GM12878 (cell line): ENCODE data around the gene ZNF532. TPM values are rescaled to one million over a fixed set of nuclear protein-coding genes. Genes with fewer than 3 reads are reported as not detected.

Experiments
- ATAC-seq: fragments of 200-7000 bp; cut with Tn5 transposase; 3 replicates; pipeline ENCODE4 v1.9.1; 2020; ENCODE audit warnings: mild to moderate bottlenecking, moderate library complexity
- BruUV-seq: library from RNA; stranded (reverse); fragments of 400-500 nt; replicated peaks from 2 replicates; lab custom pipeline; 2021; lab: Mats Ljungman, UMichigan
- CTCF ChIA-PET: fragments of 300-600 bp; sonication (Branson Sonifier 250); formaldehyde crosslinking; extraction: SDS; loops from one replicate; lab custom pipeline; 2021; ENCODE audit warnings: inconsistent platforms; lab: Yijun Ruan, JAX
- POLR2A ChIA-PET: fragments of 350-600 bp; formaldehyde crosslinking; extraction: SDS; loops from one replicate; lab custom pipeline; 2021; ENCODE audit warnings: inconsistent platforms; lab: Charles Lee
- RAD21 ChIA-PET: fragments of 300-600 bp; sonication (Branson Sonifier 250); formaldehyde crosslinking; loops from one replicate; lab custom pipeline; 2023; ENCODE audit warnings: antibody characterized with exemption; ENCODE audit not compliant: unreplicated experiment; lab: Charles Lee
- SMC1A ChIA-PET: fragments of 300-600 bp; sonication (Branson Sonifier 250); formaldehyde crosslinking; loops from one replicate; lab custom pipeline; 2023; ENCODE audit not compliant: unreplicated experiment, uncharacterized antibody; lab: Charles Lee
- DNase-seq: peaks from one replicate; pipeline ENCODE4 v3.0.0-alpha.2; 2011; ENCODE audit warnings: low read depth, low spot score
- FAIRE-seq: peaks from 3 replicates; lab custom pipeline; 2011; peaks lifted over from hg19 to GRCh38; lab: Jason Lieb, UNC
- H2AFZ ChIP-seq: 2 replicates; pipeline ENCODE4 v1.6.0; 2011; ENCODE audit warnings: low read depth, low read length, control low read depth; ENCODE audit not compliant: control insufficient read depth
- H3K27ac ChIP-seq: 2 replicates; pipeline ENCODE4 v1.5.1; 2011; ENCODE audit warnings: control low read depth; ENCODE audit not compliant: control insufficient read depth, insufficient read depth
- H3K27me3 ChIP-seq, 2 experiments: replicated peaks in 1 of 2; 2 replicates each; pipeline versions ENCODE4 v1.6.0 to v1.6.1; 2011; ENCODE audit warnings: low read length in 1 of 2; ENCODE audit not compliant: control insufficient read depth in 2 of 2, insufficient read depth in 2 of 2
- H3K36me3 ChIP-seq, 2 experiments: 2 replicates each; pipeline ENCODE4 v1.5.1; 2011; ENCODE audit warnings: low read length in 1 of 2; ENCODE audit not compliant: control insufficient read depth in 2 of 2, insufficient read depth in 2 of 2
- H3K4me1 ChIP-seq: 2 replicates; pipeline ENCODE4 v1.6.1; 2011; ENCODE audit warnings: mild to moderate bottlenecking, low read length, moderate library complexity, mixed read lengths; ENCODE audit not compliant: control insufficient read depth, insufficient read depth
- H3K4me2 ChIP-seq: 2 replicates; pipeline ENCODE4 v1.6.0; 2011; ENCODE audit warnings: control low read depth; ENCODE audit not compliant: control insufficient read depth, insufficient read depth
- H3K4me3 ChIP-seq: fragments of 200-600 bp; sonication (generic); 2 replicates; pipeline ENCODE4 v1.5.1; 2016
- H3K79me2 ChIP-seq: 2 replicates; pipeline ENCODE4 v1.6.0; 2011; ENCODE audit warnings: low read length; ENCODE audit not compliant: control insufficient read depth, insufficient read depth
- H3K9ac ChIP-seq: 2 replicates; pipeline ENCODE4 v1.8.0; 2011; ENCODE audit warnings: low read length, control low read depth, mixed read lengths; ENCODE audit not compliant: control insufficient read depth, insufficient read depth
- H3K9me3 ChIP-seq: replicated peaks from 3 replicates; pipeline ENCODE4 v1.5.1; 2011; ENCODE audit warnings: mild to moderate bottlenecking, low read length; ENCODE audit not compliant: control insufficient read depth, insufficient read depth
- H4K20me1 ChIP-seq: 2 replicates; pipeline ENCODE4 v1.6.0; 2011; ENCODE audit not compliant: control insufficient read depth, insufficient read depth
- ASH2L ChIP-seq: fragments of 300-600, 200-600 bp; sonication (generic); IDR thresholded peaks from 2 replicates; pipeline ENCODE4 v1.6.1; 2017; ENCODE audit warnings: low read depth, mild to moderate bottlenecking, borderline replicate concordance
- ATF7 ChIP-seq: fragments of 450-650 bp; IDR thresholded peaks from 2 replicates; pipeline ENCODE4 v1.6.1; 2016; ENCODE audit warnings: low read depth, mild to moderate bottlenecking
- BCL11A ChIP-seq: IDR thresholded peaks from 2 replicates; pipeline ENCODE4 v1.6.1; 2011; ENCODE audit warnings: low read depth, low read length
- CHD1 ChIP-seq: IDR thresholded peaks from 2 replicates; pipeline ENCODE4 v1.6.1; 2012; ENCODE audit warnings: low read depth, low read length, improper control_type of control experiment
- EZH2 ChIP-seq: IDR thresholded peaks from 2 replicates; pipeline ENCODE4 v1.6.1; 2012; ENCODE audit warnings: low read depth, mild to moderate bottlenecking, control low read depth, inconsistent platforms, low read length, borderline replicate concordance; ENCODE audit not compliant: control insufficient read depth
- FOXM1 ChIP-seq: IDR thresholded peaks from 2 replicates; pipeline ENCODE4 v1.6.1; 2012; ENCODE audit warnings: low read depth, mild to moderate bottlenecking, inconsistent platforms, low read length, moderate library complexity
- MEF2B ChIP-seq: fragments of 450-650 bp; IDR thresholded peaks from 2 replicates; pipeline ENCODE4 v1.6.1; 2018; ENCODE audit warnings: mild to moderate bottlenecking, moderate library complexity; ENCODE audit not compliant: partially characterized antibody, poor library complexity, severe bottlenecking
- RBBP5 ChIP-seq: fragments of 200-600 bp; sonication (generic); conservative IDR thresholded peaks from 2 replicates; pipeline ENCODE4 v1.6.1; 2016
- SKIL ChIP-seq: fragments of 450-650 bp; IDR thresholded peaks from 2 replicates; pipeline ENCODE4 v1.6.1; 2017; ENCODE audit warnings: mild to moderate bottlenecking, low read depth, inconsistent platforms; ENCODE audit not compliant: poor library complexity, severe bottlenecking
- SMAD1 ChIP-seq: fragments of 450-650 bp; IDR thresholded peaks from 2 replicates; pipeline ENCODE4 v1.6.1; 2018; ENCODE audit warnings: mild to moderate bottlenecking, low read depth; ENCODE audit not compliant: partially characterized antibody
- SMARCA5 ChIP-seq: fragments of 450-650 bp; IDR thresholded peaks from 2 replicates; pipeline ENCODE4 v1.6.1; 2017; ENCODE audit warnings: mild to moderate bottlenecking
- SUPT20H ChIP-seq: IDR thresholded peaks from 2 replicates; pipeline ENCODE4 v1.6.1; 2011; ENCODE audit warnings: low read depth, mild to moderate bottlenecking, low read length, moderate library complexity, borderline replicate concordance; ENCODE audit not compliant: control insufficient read depth
- USF1 ChIP-seq: IDR thresholded peaks from 2 replicates; pipeline ENCODE4 v1.6.1; 2011; ENCODE audit warnings: borderline replicate concordance, low read depth, mild to moderate bottlenecking, moderate library complexity, mixed read lengths, low read length; ENCODE audit not compliant: insufficient read depth; ENCODE audit errors: extremely low read length
- WGBS: methylation state at CpG from one replicate; pipeline ENCODE4 v1.1.6; 2016; ENCODE audit warnings: low lambda C conversion rate; ENCODE audit not compliant: insufficient replicate concordance, insufficient coverage; ENCODE audit errors: missing lambda C conversion rate; 5-methylcytosine and 5-hydroxymethylcytosine counted together
- in situ Hi-C: fragments of 300-500 bp; cut with MboI; formaldehyde crosslinking; loops from 9 replicates; pipeline ENCODE4 v1.14.3; 2018; ENCODE audit warnings: mixed read lengths
- intact Hi-C: fragments of 100-400 bp; cut with micrococcal nuclease; formaldehyde crosslinking; loops from one replicate; pipeline ENCODE4 v1.14.2; 2022; ENCODE audit not compliant: unreplicated experiment
- polyA plus RNA-seq, 11 experiments: library from polyadenylated mRNA; depleted of rRNA in 4 of 11; unstranded in 6 of 11; stranded (reverse) in 5 of 11; fragments of >200 nt; fragmentation: Nextera tagmentation in 4 of 11; fragmentation: Illumina TruSeq in 1 of 11; extraction: Ambion mirVana in 4 of 11; extraction: Trizol in 1 of 11; gene quantifications; 1 replicate in 1 of 11; 2 replicates in 10 of 11; pipeline versions ENCODE4 v1.2.1 to v1.2.3, GENCODE V29; 2011 to 2016; ENCODE audit warnings: inconsistent platforms in 2 of 11, missing spikeins in 2 of 11, low read depth in 1 of 11
- total RNA-seq, 4 experiments: library from RNA; depleted of rRNA in 3 of 4; stranded (reverse); fragments of >200 nt in 3 of 4; fragmentation: Illumina TruSeq in 1 of 4; extraction: Trizol in 1 of 4; gene quantifications; 2 replicates each; pipeline versions ENCODE4 v1.2.1 to v1.2.3, GENCODE V29; 2013 to 2021
- TF ChIP-seq, protein P1 (sequence below): fragments of 450-650 bp; IDR thresholded peaks from 2 replicates; pipeline ENCODE4 v1.6.1; 2017; ENCODE audit warnings: borderline replicate concordance

ZNF532 gene
- total and polyA plus RNA-seq, 10 of the 15 experiments (the other 5 are each of a cell fraction or from before 2014, with no cell fraction given), result 0.44 to 3.4 (median 1.4) TPM

- 37% methylated on average over 4 of the region's 4 CpGs for WGBS
- in situ Hi-C loops, result no loop called here
- ChIA-PET SMC1A (no interaction called here), CTCF (no interaction called here), RAD21 (no interaction called here), POLR2A (no interaction called here)
- DNase-seq (no peak), FAIRE-seq (no peak), ATAC-seq (no peak)
- Histone ChIP-seq H3K4me3 (no peak overlapping the region), H3K27ac (no peak overlapping the region), H3K79me2 (no peaks in the 10 kb centered on the region), H2AFZ (no peak overlapping the region), H3K4me2 (no peak overlapping the region), H3K9ac (no peak overlapping the region), H3K27me3 (no peaks in the 10 kb centered on the region), H3K4me1 (no peaks in the 10 kb centered on the region; the same call in 1 of the 2 replicates), H3K36me3 (no peaks in the 10 kb centered on the region), H4K20me1 (no peaks in the 10 kb centered on the region), H3K9me3 (no peaks in the 10 kb centered on the region; the same call in 1 of the 3 replicates)
- intact Hi-C loops, result no loop called here
- no peak for TF ChIP-seq BCL11A
- no peak for TF ChIP-seq EZH2
- TF ChIP-seq MEF2B, result no peak
- TF ChIP-seq RBBP5, result no peak
- no peak for TF ChIP-seq SUPT20H
- no peak for TF ChIP-seq USF1
- TF ChIP-seq SKIL, result no peak
- TF ChIP-seq ASH2L, result no peak
- no peak for TF ChIP-seq ATF7
- no peak for TF ChIP-seq SMAD1
- no peak for TF ChIP-seq CHD1
- TF ChIP-seq, protein P1, sequence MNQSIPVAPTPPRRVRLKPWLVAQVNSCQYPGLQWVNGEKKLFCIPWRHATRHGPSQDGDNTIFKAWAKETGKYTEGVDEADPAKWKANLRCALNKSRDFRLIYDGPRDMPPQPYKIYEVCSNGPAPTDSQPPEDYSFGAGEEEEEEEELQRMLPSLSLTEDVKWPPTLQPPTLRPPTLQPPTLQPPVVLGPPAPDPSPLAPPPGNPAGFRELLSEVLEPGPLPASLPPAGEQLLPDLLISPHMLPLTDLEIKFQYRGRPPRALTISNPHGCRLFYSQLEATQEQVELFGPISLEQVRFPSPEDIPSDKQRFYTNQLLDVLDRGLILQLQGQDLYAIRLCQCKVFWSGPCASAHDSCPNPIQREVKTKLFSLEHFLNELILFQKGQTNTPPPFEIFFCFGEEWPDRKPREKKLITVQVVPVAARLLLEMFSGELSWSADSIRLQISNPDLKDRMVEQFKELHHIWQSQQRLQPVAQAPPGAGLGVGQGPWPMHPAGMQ, result no peak
- TF ChIP-seq SMARCA5, result no peak
- no peak for TF ChIP-seq FOXM1
- no TSS peak for BruUV-seq
Measured at GRCh38 chr18:58852629-58853028, 12.0 kb upstream of the ZNF532 start.
